H1 (cell line): Measurements from ENCODE around the gene RCOR2. TPM values are rescaled to one million over a fixed set of nuclear protein-coding genes. Genes with fewer than 3 reads are reported as not detected.

Source experiments
- CTCF ChIA-PET: fragments of 300-600 bp; sonication (Branson Sonifier 250); formaldehyde crosslinking; loops from one replicate; lab custom pipeline; 2021; ENCODE audit not compliant: partially characterized antibody; lab: Charles Lee
- POLR2A ChIA-PET: fragments of 300-600 bp; sonication (Branson Sonifier 250); formaldehyde crosslinking; loops from one replicate; lab custom pipeline; 2021; ENCODE audit warnings: inconsistent platforms; ENCODE audit not compliant: partially characterized antibody; lab: Charles Lee
- DNase-seq, 2 experiments: peaks; one replicate each; pipeline versions ENCODE4 v3.0.0 to v3.0.0-alpha.2; 2010 to 2022; ENCODE audit warnings: low spot score in 2 of 2, low read depth in 1 of 2, mixed read lengths in 1 of 2
- FAIRE-seq: peaks from 2 replicates; lab custom pipeline; 2011; peaks lifted over from hg19 to GRCh38; lab: Jason Lieb, UNC
- H2AFZ ChIP-seq: 2 replicates; pipeline ENCODE4 v1.8.1; 2012; ENCODE audit warnings: low read length, inconsistent platforms
- H2AK5ac ChIP-seq: 2 replicates; pipeline ENCODE4 v1.6.1; 2013; ENCODE audit warnings: low read depth, low read length
- H2BK120ac ChIP-seq: replicated peaks from 2 replicates; pipeline ENCODE3; 2013; ENCODE audit warnings: low read depth, low read length, inconsistent platforms
- H2BK12ac ChIP-seq: 2 replicates; pipeline ENCODE4 v1.6.1; 2013; ENCODE audit warnings: low read depth, low read length
- H2BK15ac ChIP-seq: 2 replicates; pipeline ENCODE4 v1.6.1; 2013; ENCODE audit warnings: low read length
- H2BK20ac ChIP-seq: 2 replicates; pipeline ENCODE4 v1.6.1; 2013; ENCODE audit warnings: low read length
- H2BK5ac ChIP-seq: 2 replicates; pipeline ENCODE4 v1.6.1; 2013; ENCODE audit warnings: low read depth, low read length
- H3K14ac ChIP-seq: 2 replicates; pipeline ENCODE4 v1.6.1; 2013; ENCODE audit warnings: inconsistent platforms; ENCODE audit not compliant: insufficient read length
- H3K18ac ChIP-seq: 2 replicates; pipeline ENCODE4 v1.6.1; 2013; ENCODE audit warnings: low read length; ENCODE audit errors: extremely low read depth
- H3K23ac ChIP-seq: 2 replicates; pipeline ENCODE4 v1.6.1; 2013; ENCODE audit warnings: inconsistent platforms; ENCODE audit not compliant: insufficient read length
- H3K23me2 ChIP-seq: 2 replicates; pipeline ENCODE4 v1.6.1; 2013; ENCODE audit warnings: low read depth, low read length
- H3K27ac ChIP-seq: 2 replicates; pipeline ENCODE4 v1.6.1; 2011; ENCODE audit warnings: low read depth, low read length, inconsistent platforms
- H3K27me3 ChIP-seq, 4 experiments: replicated peaks in 1 of 4; 1 replicate in 1 of 4; 2 replicates in 3 of 4; pipeline versions ENCODE4 v1.6.1 to v1.8.1; 2011 to 2013; ENCODE audit warnings: low read length in 3 of 4, mild to moderate bottlenecking in 3 of 4, inconsistent platforms in 2 of 4, mixed read lengths in 2 of 4, moderate library complexity in 1 of 4; ENCODE audit not compliant: control insufficient read depth in 3 of 4, insufficient read depth in 3 of 4; ENCODE audit errors: extremely low read depth in 1 of 4
- H3K36me3 ChIP-seq, 4 experiments: 2 replicates each; pipeline versions ENCODE4 v1.6.1 to v1.8.1; 2011 to 2013; ENCODE audit warnings: mild to moderate bottlenecking in 4 of 4, low read length in 3 of 4, moderate library complexity in 2 of 4, control low read depth in 1 of 4, inconsistent platforms in 1 of 4; ENCODE audit not compliant: insufficient read depth in 4 of 4, control insufficient read depth in 2 of 4
- H3K4ac ChIP-seq: replicated peaks from 2 replicates; pipeline ENCODE3; 2013; ENCODE audit warnings: low read length, low read depth, mixed read lengths, inconsistent platforms; ENCODE audit not compliant: insufficient read length
- H3K4me1 ChIP-seq, 4 experiments: replicated peaks in 1 of 4; 1 replicate in 1 of 4; 2 replicates in 3 of 4; pipeline versions ENCODE4 v1.6.1 to v1.8.1; 2011 to 2013; ENCODE audit warnings: low read length in 3 of 4, inconsistent platforms in 2 of 4, mixed read lengths in 1 of 4; ENCODE audit not compliant: insufficient read depth in 4 of 4, control insufficient read depth in 3 of 4
- H3K4me2 ChIP-seq, 2 experiments: 2 replicates each; pipeline versions ENCODE4 v1.6.1 to v1.8.1; 2011 to 2013; ENCODE audit warnings: low read depth in 2 of 2, low read length in 2 of 2, control low read depth in 1 of 2, inconsistent platforms in 1 of 2, mild to moderate bottlenecking in 1 of 2; ENCODE audit not compliant: insufficient read depth in 1 of 2
- H3K4me3 ChIP-seq, 4 experiments: fragments of 200-600, 300-600 bp in 1 of 4; sonication (generic), shearing (Covaris generic), sonication (Bioruptor Twin) in 1 of 4; 2 replicates each; pipeline versions ENCODE4 v1.5.1 to v1.8.1; 2011 to 2016; ENCODE audit warnings: low read length in 4 of 4, low read depth in 3 of 4, control low read depth in 2 of 4, inconsistent platforms in 2 of 4, mild to moderate bottlenecking in 2 of 4, mixed read lengths in 1 of 4, moderate library complexity in 1 of 4; ENCODE audit not compliant: insufficient read depth in 2 of 4; ENCODE audit errors: extremely low read depth in 1 of 4
- H3K56ac ChIP-seq: replicated peaks from 2 replicates; pipeline ENCODE3; 2013; ENCODE audit warnings: low read depth, mild to moderate bottlenecking, mixed read lengths, low read length, inconsistent platforms; ENCODE audit not compliant: insufficient read length
- H3K79me1 ChIP-seq: 2 replicates; pipeline ENCODE4 v1.6.1; 2013; ENCODE audit warnings: low read depth, low read length, control low read depth
- H3K79me2 ChIP-seq, 2 experiments: 2 replicates each; pipeline versions ENCODE4 v1.6.1 to v1.8.1; 2012 to 2013; ENCODE audit warnings: low read length in 2 of 2, mild to moderate bottlenecking in 2 of 2, inconsistent platforms in 1 of 2; ENCODE audit not compliant: insufficient read depth in 2 of 2, control insufficient read depth in 1 of 2
- H3K9ac ChIP-seq, 4 experiments: replicated peaks in 1 of 4; 1 replicate in 1 of 4; 2 replicates in 3 of 4; pipeline versions ENCODE4 v1.6.1 to v1.8.1; 2011 to 2013; ENCODE audit warnings: low read depth in 3 of 4, low read length in 3 of 4, control low read depth in 2 of 4, mild to moderate bottlenecking in 2 of 4, moderate library complexity in 2 of 4, inconsistent platforms in 1 of 4; ENCODE audit errors: extremely low read depth in 1 of 4
- H3K9me3 ChIP-seq, 2 experiments: 2 replicates each; pipeline versions ENCODE4 v1.6.1 to v1.8.1; 2012 to 2013; ENCODE audit warnings: mild to moderate bottlenecking in 2 of 2, moderate library complexity in 2 of 2, control low read depth in 1 of 2, inconsistent platforms in 1 of 2, low read depth in 1 of 2, low read length in 1 of 2, mixed read lengths in 1 of 2; ENCODE audit not compliant: insufficient read depth in 2 of 2
- H4K20me1 ChIP-seq, 2 experiments: replicated peaks in 1 of 2; 2 replicates each; pipeline versions ENCODE3 to v1.8.1; 2011 to 2013; ENCODE audit warnings: inconsistent platforms in 2 of 2, low read length in 2 of 2, mild to moderate bottlenecking in 1 of 2; ENCODE audit not compliant: insufficient read depth in 2 of 2, control insufficient read depth in 1 of 2
- H4K5ac ChIP-seq: 2 replicates; pipeline ENCODE4 v1.6.1; 2013; ENCODE audit warnings: low read length, low read depth, mixed read lengths, inconsistent platforms; ENCODE audit not compliant: insufficient read length
- H4K8ac ChIP-seq: 2 replicates; pipeline ENCODE4 v1.8.0; 2013; ENCODE audit warnings: mild to moderate bottlenecking, moderate library complexity, low read length, inconsistent platforms; ENCODE audit not compliant: insufficient read depth; ENCODE audit errors: extremely low read depth
- H4K91ac ChIP-seq: replicated peaks from 2 replicates; pipeline ENCODE3; 2013; ENCODE audit warnings: low read length, mixed read lengths, inconsistent platforms; ENCODE audit not compliant: insufficient read length
- ATF3 ChIP-seq: IDR thresholded peaks from 2 replicates; pipeline ENCODE4 v1.6.1; 2011; ENCODE audit warnings: low read depth, mild to moderate bottlenecking, low read length; ENCODE audit not compliant: insufficient read depth
- BRCA1 ChIP-seq: IDR thresholded peaks from 2 replicates; pipeline ENCODE4 v1.6.1; 2012; ENCODE audit warnings: low read depth, low read length, improper control_type of control experiment
- CBX8 ChIP-seq: fragments of 300-800, 300-1000 bp; sonication (generic); IDR thresholded peaks from 2 replicates; pipeline ENCODE4 v1.7.1; 2016; ENCODE audit warnings: low read depth, low read length, borderline replicate concordance
- EGR1 ChIP-seq: IDR thresholded peaks from 2 replicates; pipeline ENCODE4 v1.6.1; 2011; ENCODE audit warnings: low read depth, low read length, borderline replicate concordance
- GTF2F1 ChIP-seq: IDR thresholded peaks from 2 replicates; pipeline ENCODE4 v1.6.1; 2012; ENCODE audit warnings: low read depth, low read length, improper control_type of control experiment, borderline replicate concordance
- JUND ChIP-seq: IDR thresholded peaks from 2 replicates; pipeline ENCODE4 v1.6.1; 2011; ENCODE audit warnings: mild to moderate bottlenecking, improper control_type of control experiment, low read length
- NRF1 ChIP-seq: IDR thresholded peaks from 2 replicates; pipeline ENCODE4 v1.6.1; 2011; ENCODE audit warnings: mild to moderate bottlenecking, low read depth, low read length, improper control_type of control experiment
- WGBS, 2 experiments: shearing (Covaris generic) in 1 of 2; methylation state at CpG; one replicate each; pipeline versions ENCODE4 v1.1.6 to v1.1.7; 2013 to 2015; ENCODE audit warnings: low lambda C conversion rate in 2 of 2, mixed read lengths in 2 of 2, inconsistent platforms in 1 of 2, low coverage in 1 of 2, missing lambda C conversion rate in 1 of 2; ENCODE audit not compliant: insufficient replicate concordance in 2 of 2, insufficient coverage in 1 of 2, insufficient read length in 1 of 2; ENCODE audit errors: extremely low coverage in 1 of 2, missing lambda C conversion rate in 1 of 2; 5-methylcytosine and 5-hydroxymethylcytosine counted together
- polyA plus RNA-seq, 7 experiments: library from polyadenylated mRNA; depleted of rRNA in 3 of 7; stranded (reverse) in 5 of 7; unstranded in 2 of 7; fragments of >200 nt in 5 of 7; fragments of 200-250 nt in 2 of 7; gene quantifications; 1 replicate in 5 of 7; 2 replicates in 1 of 7; 4 replicates in 1 of 7; pipeline versions ENCODE4 v1.2.1 to v1.2.3, GENCODE V29; 2011 to 2013; ENCODE audit warnings: missing spikeins in 2 of 7, mixed read lengths in 2 of 7
- total RNA-seq: library from RNA; stranded (reverse); fragmentation: NEBNext Ultra II Directional; extraction: Animal tissue kit (Norgen Biotek cat#: 25700); gene quantifications from 2 replicates; pipeline ENCODE4 v1.2.1, GENCODE V29; 2021

The RCOR2 gene
- total and polyA plus RNA-seq, 2 of the 8 experiments (the other 6 are each of a cell fraction or from before 2014, with no cell fraction given) = 54.6 to 78.0 TPM

DNA sequence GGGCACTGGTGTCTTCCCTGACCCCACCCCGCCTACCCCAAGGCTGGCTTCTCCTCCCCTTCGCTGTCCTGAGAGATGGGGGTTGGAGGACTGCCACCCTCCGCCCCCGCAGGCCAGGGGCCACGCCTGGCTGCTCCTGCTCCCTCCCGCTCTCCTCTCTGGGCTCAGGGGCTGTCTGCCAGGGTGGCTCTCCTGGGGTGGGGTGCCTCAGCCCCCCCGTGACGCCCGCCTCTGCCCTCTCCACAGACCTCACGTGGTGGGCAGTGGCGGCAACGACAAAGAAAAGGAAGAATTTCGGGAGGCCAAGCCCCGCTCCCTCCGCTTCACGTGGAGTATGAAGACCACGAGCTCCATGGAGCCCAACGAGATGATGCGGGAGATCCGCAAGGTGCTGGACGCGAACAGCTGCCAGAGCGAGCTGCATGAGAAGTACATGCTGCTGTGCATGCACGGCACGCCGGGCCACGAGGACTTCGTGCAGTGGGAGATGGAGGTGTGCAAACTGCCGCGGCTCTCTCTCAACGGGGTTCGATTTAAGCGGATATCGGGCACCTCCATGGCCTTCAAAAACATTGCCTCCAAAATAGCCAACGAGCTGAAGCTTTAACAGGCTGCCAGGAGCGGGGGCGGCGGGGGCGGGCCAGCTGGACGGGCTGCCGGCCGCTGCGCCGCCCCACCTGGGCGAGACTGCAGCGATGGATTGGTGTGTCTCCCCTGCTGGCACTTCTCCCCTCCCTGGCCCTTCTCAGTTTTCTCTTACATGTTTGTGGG lies 8.1 kb downstream of the RCOR2 start:
- Histone ChIP-seq H2BK12ac (peak overlapping the region; percentile 53; the same call in 1 of the 2 replicates), H4K20me1 (peaks cover 6 to 7% of the 10 kb centered on the region in 2 experiments), H4K5ac (no peak overlapping the region), H2BK120ac (no peak overlapping the region), H3K23me2 (no peaks in the 10 kb centered on the region; the same call in 1 of the 2 replicates), H3K4me1 (peaks cover 6 to 51% (median 41%) of the 10 kb centered on the region in 4 experiments), H3K9ac (no peak overlapping the region), H3K4me3 (peak overlapping the region in 1 of 4 experiments; percentile 23; a peak in 1 of 8 replicates), H3K9me3 (no peaks in the 10 kb centered on the region), H3K18ac (peak overlapping the region; percentile 52), H4K91ac (no peak overlapping the region), H2AFZ (no peak overlapping the region), H3K14ac (no peak overlapping the region), H4K8ac (no peak overlapping the region), H3K4me2 (peak overlapping the region in 1 of 2 experiments; percentile 33; a peak in 2 of 4 replicates), H3K56ac (no peak overlapping the region), H2AK5ac (peak overlapping the region; percentile 33; the same call in 1 of the 2 replicates), H3K23ac (no peak overlapping the region), H3K27ac (no peak overlapping the region; the same call in 1 of the 2 replicates), H3K79me2 (peaks cover 0 to 2% of the 10 kb centered on the region in 2 experiments; a peak in 1 of 4 replicates), H3K27me3 (no peaks in the 10 kb centered on the region), H2BK5ac (peak overlapping the region; percentile 78), H3K36me3 (peaks cover 5 to 41% (median 12%) of the 10 kb centered on the region in 4 experiments; a peak in 7 of 8 replicates), H3K79me1 (peaks cover 7% of the 10 kb centered on the region), H2BK15ac (no peak overlapping the region), H2BK20ac (no peak overlapping the region; the same call in 1 of the 2 replicates), H3K4ac (no peak overlapping the region)
- TF ChIP-seq EGR1 (no peak), BRCA1 (no peak), JUND (no peak), CBX8 (no peak), NRF1 (no peak), ATF3 (no peak), GTF2F1 (no peak)
- ChIA-PET CTCF (interaction anchor here (0.7 to 2.3 kb wide), 10 partner anchors 9 to 82 kb away, joined by 3 to 11 read pairs (median 4); no protein-coding TSS in a partner anchor), POLR2A (interaction anchor here (0.7 to 6.6 kb wide), 15 partner anchors 8 to 1067 kb away, joined by 3 to 74 read pairs (median 4); partner anchors contain the start of genes COX8A, MARK2, RCOR2 and ZFTA)
- FAIRE-seq (no peak), DNase-seq (no peak)
- WGBS, 2 experiments = 89% methylated on average over 40 of the region's 46 CpGs; no CpG with 5 or more reads in 1 of the 2 experiments
